IMR-90 (cell line): ENCODE results near the gene TMEM86B. TPM values are rescaled to one million over a fixed set of nuclear protein-coding genes. Genes with fewer than 3 reads are reported as not detected.
A peak's percentile ranks its signal among the peaks of the same experiment; 100 is the strongest.

Experiments
- ATAC-seq: fragments of 200-7000 bp; cut with Tn5 transposase; 2 replicates; pipeline ENCODE4 v1.9.1; 2020; ENCODE audit warnings: low read depth, mild to moderate bottlenecking, moderate library complexity
- BruUV-seq: library from RNA; stranded (reverse); fragments of 400-500 nt; replicated peaks from 2 replicates; lab custom pipeline; 2021; lab: Mats Ljungman, UMichigan
- CTCF ChIA-PET: fragments of 300-600 bp; formaldehyde crosslinking; extraction: SDS; loops from one replicate; lab custom pipeline; 2021; ENCODE audit warnings: antibody characterized with exemption; lab: Yijun Ruan, JAX
- POLR2A ChIA-PET: fragments of 300-600 bp; sonication (Branson Sonifier 250); formaldehyde crosslinking; loops from one replicate; lab custom pipeline; 2022; ENCODE audit warnings: antibody characterized with exemption; ENCODE audit not compliant: unreplicated experiment; lab: Charles Lee
- DNase-seq: peaks from one replicate; pipeline ENCODE4 v3.0.0; 2013
- H2AFZ ChIP-seq: replicated peaks from 2 replicates; pipeline ENCODE3; 2013; ENCODE audit warnings: low read length, mild to moderate bottlenecking; ENCODE audit not compliant: poor library complexity
- H2AK5ac ChIP-seq: 2 replicates; pipeline ENCODE4 v1.6.1; 2013; ENCODE audit warnings: low read depth, low read length, inconsistent platforms
- H2AK9ac ChIP-seq: replicated peaks from 2 replicates; pipeline ENCODE3; 2013; ENCODE audit warnings: mild to moderate bottlenecking, low read depth, low read length, moderate library complexity; ENCODE audit not compliant: poor library complexity
- H2BK120ac ChIP-seq: 2 replicates; pipeline ENCODE4 v1.6.1; 2013; ENCODE audit warnings: low read depth, low read length, inconsistent platforms
- H2BK15ac ChIP-seq: 3 replicates; pipeline ENCODE4 v1.6.1; 2013; ENCODE audit warnings: low read depth, low read length, inconsistent platforms
- H2BK20ac ChIP-seq: 2 replicates; pipeline ENCODE4 v1.6.1; 2013; ENCODE audit warnings: low read depth, mild to moderate bottlenecking, inconsistent platforms, low read length, moderate library complexity
- H2BK5ac ChIP-seq: 2 replicates; pipeline ENCODE4 v1.6.1; 2013; ENCODE audit warnings: mild to moderate bottlenecking, low read depth, low read length, inconsistent platforms; ENCODE audit not compliant: poor library complexity, severe bottlenecking
- H3K14ac ChIP-seq: replicated peaks from 2 replicates; pipeline ENCODE4 v1.6.1; 2013; ENCODE audit warnings: low read depth, low read length, inconsistent platforms
- H3K18ac ChIP-seq: 2 replicates; pipeline ENCODE4 v1.6.1; 2013; ENCODE audit warnings: low read depth, low read length, control low read depth
- H3K23ac ChIP-seq: 2 replicates; pipeline ENCODE4 v1.6.1; 2013; ENCODE audit warnings: low read depth, low read length, inconsistent platforms
- H3K27ac ChIP-seq: 2 replicates; pipeline ENCODE4 v1.5.1; 2013; ENCODE audit warnings: mild to moderate bottlenecking, control low read depth, low read length; ENCODE audit not compliant: insufficient read depth
- H3K27me3 ChIP-seq: 2 replicates; pipeline ENCODE4 v1.6.1; 2013; ENCODE audit warnings: low read length; ENCODE audit not compliant: control insufficient read depth, insufficient read depth
- H3K36me3 ChIP-seq: 2 replicates; pipeline ENCODE4 v1.6.1; 2013; ENCODE audit warnings: low read length, mixed read lengths; ENCODE audit not compliant: control insufficient read depth, insufficient read depth
- H3K4ac ChIP-seq: 2 replicates; pipeline ENCODE4 v1.6.1; 2013; ENCODE audit warnings: low read depth, low read length, inconsistent platforms
- H3K4me1 ChIP-seq: 2 replicates; pipeline ENCODE4 v1.6.1; 2013; ENCODE audit warnings: low read length, mixed read lengths; ENCODE audit not compliant: control insufficient read depth, insufficient read depth
- H3K4me2 ChIP-seq: 2 replicates; pipeline ENCODE4 v1.6.1; 2013; ENCODE audit warnings: low read depth, mild to moderate bottlenecking, control low read depth, low read length, moderate library complexity
- H3K4me3 ChIP-seq: 2 replicates; pipeline ENCODE4 v1.5.1; 2013; ENCODE audit warnings: low read depth, mild to moderate bottlenecking, control low read depth, low read length, moderate library complexity; ENCODE audit not compliant: insufficient read depth
- H3K56ac ChIP-seq: 2 replicates; pipeline ENCODE4 v1.6.1; 2013; ENCODE audit warnings: low read length, inconsistent platforms; ENCODE audit not compliant: insufficient read depth; ENCODE audit errors: extremely low read depth
- H3K79me1 ChIP-seq, 2 experiments: 2 replicates each; pipeline ENCODE4 v1.6.1; 2013; ENCODE audit warnings: low read length in 2 of 2, inconsistent platforms in 1 of 2, low read depth in 1 of 2
- H3K9ac ChIP-seq: 2 replicates; pipeline ENCODE4 v1.6.1; 2013; ENCODE audit warnings: low read depth, low read length, control low read depth
- H3K9me1 ChIP-seq: 2 replicates; pipeline ENCODE4 v1.6.1; 2013; ENCODE audit warnings: low read length, inconsistent platforms; ENCODE audit not compliant: insufficient read depth
- H3K9me3 ChIP-seq: 2 replicates; pipeline ENCODE4 v1.6.1; 2013; ENCODE audit warnings: low read length; ENCODE audit not compliant: control insufficient read depth, insufficient read depth
- H4K20me1 ChIP-seq: 2 replicates; pipeline ENCODE4 v1.6.1; 2013; ENCODE audit warnings: low read length, inconsistent platforms; ENCODE audit not compliant: insufficient read depth
- H4K5ac ChIP-seq: 2 replicates; pipeline ENCODE4 v1.6.1; 2013; ENCODE audit warnings: mild to moderate bottlenecking, low read depth, low read length, control low read depth
- H4K8ac ChIP-seq, 2 experiments: 2 replicates each; pipeline ENCODE4 v1.6.1; 2013; ENCODE audit warnings: low read depth in 2 of 2, low read length in 2 of 2, control low read depth in 1 of 2, inconsistent platforms in 1 of 2
- H4K91ac ChIP-seq: 2 replicates; pipeline ENCODE4 v1.6.1; 2013; ENCODE audit warnings: low read depth, low read length, inconsistent platforms; ENCODE audit not compliant: insufficient read depth
- BHLHE40 ChIP-seq: fragments of 150-350 bp; IDR thresholded peaks from 2 replicates; pipeline ENCODE4 v1.6.1; 2016; ENCODE audit warnings: mild to moderate bottlenecking, low read depth, low read length
- CEBPB ChIP-seq: IDR thresholded peaks from 2 replicates; pipeline ENCODE4 v1.6.1; 2012; ENCODE audit warnings: low read depth, low read length, improper control_type of control experiment
- CHD1 ChIP-seq: IDR thresholded peaks from 2 replicates; pipeline ENCODE4 v1.6.1; 2012; ENCODE audit warnings: low read depth, low read length, improper control_type of control experiment
- CTCF ChIP-seq: conservative IDR thresholded peaks from 2 replicates; pipeline ENCODE4 v1.5.1; 2012; ENCODE audit warnings: mild to moderate bottlenecking, low read depth, low read length, improper control_type of control experiment
- FOS ChIP-seq: fragments of 150-350 bp; IDR thresholded peaks from 2 replicates; pipeline ENCODE4 v1.6.1; 2016; ENCODE audit warnings: low read depth, low read length
- MAFK ChIP-seq: IDR thresholded peaks from 2 replicates; pipeline ENCODE4 v1.6.1; 2012; ENCODE audit warnings: low read depth, low read length, improper control_type of control experiment
- MXI1 ChIP-seq: IDR thresholded peaks from 2 replicates; pipeline ENCODE4 v1.6.1; 2012; ENCODE audit warnings: low read depth, mild to moderate bottlenecking, low read length, moderate library complexity, borderline replicate concordance
- NFE2L2 ChIP-seq: fragments of 150-350 bp; IDR thresholded peaks from 2 replicates; pipeline ENCODE4 v1.6.1; 2016; ENCODE audit warnings: low read depth, mild to moderate bottlenecking, low read length
- POLR2A ChIP-seq: IDR thresholded peaks from 2 replicates; pipeline ENCODE4 v1.6.1; 2012; ENCODE audit warnings: mild to moderate bottlenecking, low read depth, low read length
- RAD21 ChIP-seq: IDR thresholded peaks from 2 replicates; pipeline ENCODE4 v1.6.1; 2012; ENCODE audit warnings: low read length, improper control_type of control experiment
- WGBS, 2 experiments: methylation state at CpG; one replicate each; pipeline versions ENCODE4 v1.1.5 to v1.1.7; 2013; ENCODE audit warnings: missing lambda C conversion rate in 2 of 2; ENCODE audit not compliant: insufficient read length in 1 of 2; ENCODE audit errors: extremely low coverage in 2 of 2; 5-methylcytosine and 5-hydroxymethylcytosine counted together
- dilution Hi-C: fragments of 300-500 bp; cut with HindIII; formaldehyde crosslinking; loops from one replicate; pipeline ENCODE4 v1.14.3; 2018; ENCODE audit warnings: low sequenced_read_pairs; ENCODE audit not compliant: unreplicated experiment
- in situ Hi-C: fragments of 300-500 bp; cut with MboI; formaldehyde crosslinking; loops from 3 replicates; pipeline ENCODE4 v1.14.3; 2019; ENCODE audit warnings: low sequenced_read_pairs, inconsistent platforms, mixed read lengths
- intact Hi-C: fragments of 100-400 bp; cut with micrococcal nuclease; formaldehyde crosslinking; loops from 2 replicates; pipeline ENCODE4 v1.10.0; 2022
- polyA plus RNA-seq, 3 experiments: library from polyadenylated mRNA; depleted of rRNA; stranded (reverse); fragments of >200 nt; gene quantifications; 2 replicates each; pipeline ENCODE4 v1.2.3, GENCODE V29; 2012; ENCODE audit warnings: low replicate concordance in 1 of 3
- total RNA-seq: library from RNA; depleted of rRNA; stranded (reverse); fragments of >200 nt; gene quantifications from 2 replicates; pipeline ENCODE4 v1.2.3, GENCODE V29; 2012
- TF ChIP-seq, protein P1 (sequence below): fragments of 150-350 bp; IDR thresholded peaks from 2 replicates; pipeline ENCODE4 v1.6.1; 2016; ENCODE audit warnings: low read depth, mild to moderate bottlenecking, low read length, moderate library complexity, borderline replicate concordance

Gene TMEM86B
- total and polyA plus RNA-seq, 2 of the 4 experiments (the other 2 are of a cell fraction): 0.18 to 2.4 TPM

- Histone ChIP-seq H3K4me1 (no peaks in the 10 kb centered on the region), H3K79me1 (peaks cover 0 to 8% of the 10 kb centered on the region in 2 experiments; a peak in 1 of 4 replicates), H3K9me1 (0 out of 2 replicates have a peak, but pooled peaks cover 6% of the 10 kb centered on the region), H4K91ac (no peak overlapping the region), H2AK9ac (peak overlapping the region; percentile 16), H2AFZ (no peak overlapping the region), H4K20me1 (peaks cover 15% of the 10 kb centered on the region), H3K56ac (no peak overlapping the region), H3K18ac (no peak overlapping the region), H3K4me3 (no peak overlapping the region), H3K4ac (no peak overlapping the region), H3K27me3 (no peaks in the 10 kb centered on the region), H2BK20ac (no peak overlapping the region), H2BK5ac (no peak overlapping the region), H2AK5ac (no peak overlapping the region), H2BK120ac (no peak overlapping the region), H3K9me3 (no peaks in the 10 kb centered on the region), H4K5ac (no peak overlapping the region), H3K36me3 (peaks cover 49% of the 10 kb centered on the region), H3K23ac (no peak overlapping the region), H3K27ac (no peak overlapping the region), H3K14ac (no peak overlapping the region), H3K4me2 (no peak overlapping the region), H2BK15ac (no peak overlapping the region), H3K9ac (no peak overlapping the region), H4K8ac (no peak overlapping the region)
- CTCF ChIA-PET: no interaction called here
- intact Hi-C loops: no loop called here
- in situ Hi-C loops: no loop called here
- DNase-seq (no peak), ATAC-seq (no peak)
- 40% methylated on average over 1 of the region's 17 CpGs; no CpG with 5 or more reads in 1 of the 2 experiments for WGBS, 2 experiments
- no TSS peak for BruUV-seq
- POLR2A ChIA-PET: no interaction called here
- no peak for TF ChIP-seq MXI1
- TF ChIP-seq NFE2L2: no peak
- no peak for TF ChIP-seq POLR2A
- TF ChIP-seq CHD1: no peak
- no peak for TF ChIP-seq FOS
- TF ChIP-seq BHLHE40: no peak
- no peak for TF ChIP-seq CEBPB
- TF ChIP-seq RAD21: no peak
- TF ChIP-seq MAFK: no peak
- TF ChIP-seq, protein P1, sequence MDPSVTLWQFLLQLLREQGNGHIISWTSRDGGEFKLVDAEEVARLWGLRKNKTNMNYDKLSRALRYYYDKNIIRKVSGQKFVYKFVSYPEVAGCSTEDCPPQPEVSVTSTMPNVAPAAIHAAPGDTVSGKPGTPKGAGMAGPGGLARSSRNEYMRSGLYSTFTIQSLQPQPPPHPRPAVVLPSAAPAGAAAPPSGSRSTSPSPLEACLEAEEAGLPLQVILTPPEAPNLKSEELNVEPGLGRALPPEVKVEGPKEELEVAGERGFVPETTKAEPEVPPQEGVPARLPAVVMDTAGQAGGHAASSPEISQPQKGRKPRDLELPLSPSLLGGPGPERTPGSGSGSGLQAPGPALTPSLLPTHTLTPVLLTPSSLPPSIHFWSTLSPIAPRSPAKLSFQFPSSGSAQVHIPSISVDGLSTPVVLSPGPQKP: no peak
- TF ChIP-seq CTCF: no peak
- dilution Hi-C loops: no loop called here
Observed at GRCh38 chr19:55228015-55228391, 560 bp downstream of the TMEM86B start.
